Measurements from ENCODE around the gene KLHL17. TPM values are rescaled to one million over a fixed set of nuclear protein-coding genes. Genes with fewer than 3 reads are reported as not detected.
"Not testable (repeated sequence)": the region's sequence is repeated elsewhere in the genome, so short reads cannot be mapped to it uniquely, and the experiment has no call there.

KLHL17 gene
- total RNA-seq, 1 experiment from 2014 or later: 27.8 TPM

- Mint-ChIP-seq H3K36me3 (ENCODE audit: insufficient read depth, unreplicated experiment) (no peaks in the 10 kb centered on the region), H3K27ac (ENCODE audit: unreplicated experiment) (no peak overlapping the region), H3K4me1 (ENCODE audit: low read depth, unreplicated experiment) (no peaks in the 10 kb centered on the region), H3K9me3 (ENCODE audit: low read depth, unreplicated experiment) (no peaks in the 10 kb centered on the region), H3K4me3 (ENCODE audit: low read depth, unreplicated experiment) (no peak overlapping the region), H3K27me3 (ENCODE audit: unreplicated experiment) (peaks cover 52% of the 10 kb centered on the region)
- no peak for DNase-seq
- intact Hi-C loops (cut with micrococcal nuclease; ENCODE audit: unreplicated experiment): no loop called here
- BruUV-seq (replicated peaks): no TSS peak
- CTCF ChIA-PET: interaction anchor here (2.9 kb wide), 1 partner anchor 79 kb away, joined by 9 read pairs; no protein-coding TSS in a partner anchor
- TF ChIP-seq CTCF (IDR thresholded peaks at IDR 0.05; ENCODE audit: unreplicated experiment): no peak
These were observed 24.7 kb downstream of the KLHL17 start for GRCh38 chr1:985126-985525.

- DNase-seq; CTCF ChIA-PET; H3K9me3 Mint-ChIP-seq (ENCODE audit: low read depth, unreplicated experiment); intact Hi-C loops (cut with micrococcal nuclease; ENCODE audit: unreplicated experiment); H3K36me3 Mint-ChIP-seq (ENCODE audit: insufficient read depth, unreplicated experiment); H3K27ac Mint-ChIP-seq (ENCODE audit: unreplicated experiment); BruUV-seq (replicated peaks); H3K4me1 Mint-ChIP-seq (ENCODE audit: low read depth, unreplicated experiment); H3K4me3 Mint-ChIP-seq (ENCODE audit: low read depth, unreplicated experiment): not testable (repeated sequence)
- peaks cover 40% of the 10 kb centered on the region for H3K27me3 Mint-ChIP-seq (ENCODE audit: unreplicated experiment)
These were observed 27.7 kb downstream of the KLHL17 start for GRCh38 chr1:988061-988460.

GRCh38 chr1:991275-991674, 30.9 kb downstream of the KLHL17 start:
- CTCF ChIA-PET; H3K9me3 Mint-ChIP-seq (ENCODE audit: low read depth, unreplicated experiment); H3K4me1 Mint-ChIP-seq (ENCODE audit: low read depth, unreplicated experiment); BruUV-seq (replicated peaks); DNase-seq; H3K27ac Mint-ChIP-seq (ENCODE audit: unreplicated experiment); H3K4me3 Mint-ChIP-seq (ENCODE audit: low read depth, unreplicated experiment); H3K36me3 Mint-ChIP-seq (ENCODE audit: insufficient read depth, unreplicated experiment); intact Hi-C loops (cut with micrococcal nuclease; ENCODE audit: unreplicated experiment): not testable (repeated sequence)
- H3K27me3 Mint-ChIP-seq (ENCODE audit: unreplicated experiment): peaks cover 19% of the 10 kb centered on the region

GRCh38 chr1:991895-992294, 31.5 kb downstream of the KLHL17 start:
- CTCF ChIA-PET: no interaction called here
- Mint-ChIP-seq H3K27me3 (ENCODE audit: unreplicated experiment) (peaks cover 19% of the 10 kb centered on the region), H3K4me3 (ENCODE audit: low read depth, unreplicated experiment) (no peak overlapping the region), H3K4me1 (ENCODE audit: low read depth, unreplicated experiment) (peaks cover 7% of the 10 kb centered on the region), H3K9me3 (ENCODE audit: low read depth, unreplicated experiment) (no peaks in the 10 kb centered on the region), H3K27ac (ENCODE audit: unreplicated experiment) (no peak overlapping the region), H3K36me3 (ENCODE audit: insufficient read depth, unreplicated experiment) (peaks cover 10% of the 10 kb centered on the region)
- no peak for TF ChIP-seq CTCF (IDR thresholded peaks at IDR 0.05; ENCODE audit: unreplicated experiment)
- intact Hi-C loops (cut with micrococcal nuclease; ENCODE audit: unreplicated experiment): no loop called here
- no peak for DNase-seq
- no TSS peak for BruUV-seq (replicated peaks)

GRCh38 chr1:992362-992761, 32.0 kb downstream of the KLHL17 start:
- no peak for DNase-seq
- intact Hi-C loops (cut with micrococcal nuclease; ENCODE audit: unreplicated experiment): no loop called here
- no peaks in the 10 kb centered on the region for H3K9me3 Mint-ChIP-seq (ENCODE audit: low read depth, unreplicated experiment)
- peaks cover 15% of the 10 kb centered on the region for H3K36me3 Mint-ChIP-seq (ENCODE audit: insufficient read depth, unreplicated experiment)
- no TSS peak for BruUV-seq (replicated peaks)
- no peak for TF ChIP-seq CTCF (IDR thresholded peaks at IDR 0.05; ENCODE audit: unreplicated experiment)
- H3K27ac Mint-ChIP-seq (ENCODE audit: unreplicated experiment): no peak overlapping the region
- H3K27me3 Mint-ChIP-seq (ENCODE audit: unreplicated experiment): peaks cover 19% of the 10 kb centered on the region
- CTCF ChIA-PET: no interaction called here
- peaks cover 7% of the 10 kb centered on the region for H3K4me1 Mint-ChIP-seq (ENCODE audit: low read depth, unreplicated experiment)
- H3K4me3 Mint-ChIP-seq (ENCODE audit: low read depth, unreplicated experiment): no peak overlapping the region
